ENCODE data around the gene NAV2. TPM values are rescaled to one million over a fixed set of nuclear protein-coding genes. Genes with fewer than 3 reads are reported as not detected.

NAV2 gene
- total and polyA plus RNA-seq, 2 donors (not counting 1 experiment from before 2014, with no cell fraction given) = 8.1 to 14.0 TPM

DNA sequence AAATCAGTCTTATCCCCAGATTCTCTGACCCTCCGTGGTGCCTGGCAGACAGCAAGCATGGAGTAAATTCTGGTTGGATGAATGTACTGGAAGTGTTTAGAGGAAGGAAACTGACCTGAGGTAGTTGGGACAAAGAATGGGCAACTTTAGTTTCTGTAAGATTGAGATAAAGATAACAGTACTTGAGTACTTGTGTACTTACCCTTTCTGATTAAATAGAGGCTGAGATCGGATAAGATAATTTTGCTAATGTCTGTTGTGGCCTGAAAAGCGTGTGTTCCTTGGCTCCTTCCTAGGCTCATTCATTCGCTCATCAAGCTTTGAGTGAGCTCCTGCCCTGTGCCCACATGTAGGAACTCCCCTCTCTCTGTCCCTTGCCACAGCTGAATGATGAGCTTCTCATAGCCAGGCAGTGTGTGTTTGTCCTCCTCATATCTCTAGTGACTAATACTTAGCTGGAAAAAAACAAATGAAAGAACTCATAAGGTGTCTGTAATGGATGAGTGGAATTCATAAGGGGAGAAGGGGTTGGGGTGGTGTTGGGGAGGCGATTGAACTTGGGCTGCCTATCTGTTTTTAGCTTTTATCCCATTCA lies 329.5 kb downstream of the NAV2 start:
- H3K4me2 ChIP-seq (ENCODE audit: extremely low read depth, insufficient read depth, low read length) = no peak overlapping the region
- H3K9me3 ChIP-seq (ENCODE audit: control insufficient read depth, insufficient read depth, low read depth, low read length) = no peaks in the 10 kb centered on the region
- H3K4me3 ChIP-seq (replicated peaks in 1 of 4; ENCODE audit: control extremely low read depth in 1 of 4, insufficient read depth in 1 of 4, low read depth in 3 of 4, low read length in 4 of 4) = no peak overlapping the region
- no peak overlapping the region for H2AFZ ChIP-seq (ENCODE audit: low read length)
- H3K79me2 ChIP-seq (ENCODE audit: control insufficient read depth, insufficient read depth, low read length) = no peaks in the 10 kb centered on the region
- no peaks in the 10 kb centered on the region for H3K4me1 ChIP-seq (ENCODE audit: control insufficient read depth, extremely low read depth, insufficient read depth, low read length)
- DNase-seq (ENCODE audit: low read depth in 2 of 2) = peak in 1 of 2 donors; percentile 67
- H4K20me1 ChIP-seq (ENCODE audit: control insufficient read depth, extremely low read depth, insufficient read depth, low read length) = no peaks in the 10 kb centered on the region
- H3K27ac ChIP-seq (ENCODE audit: insufficient read depth, low read length) = no peak overlapping the region
- H3K27me3 ChIP-seq (ENCODE audit: control insufficient read depth, insufficient read depth, low read length) = no peaks in the 10 kb centered on the region
- H3K9ac ChIP-seq (ENCODE audit: insufficient read depth, low read length) = no peak overlapping the region
- H3K36me3 ChIP-seq (ENCODE audit: control insufficient read depth, insufficient read depth, low read length) = peaks cover 13% of the 10 kb centered on the region
- TF ChIP-seq, protein P1, sequence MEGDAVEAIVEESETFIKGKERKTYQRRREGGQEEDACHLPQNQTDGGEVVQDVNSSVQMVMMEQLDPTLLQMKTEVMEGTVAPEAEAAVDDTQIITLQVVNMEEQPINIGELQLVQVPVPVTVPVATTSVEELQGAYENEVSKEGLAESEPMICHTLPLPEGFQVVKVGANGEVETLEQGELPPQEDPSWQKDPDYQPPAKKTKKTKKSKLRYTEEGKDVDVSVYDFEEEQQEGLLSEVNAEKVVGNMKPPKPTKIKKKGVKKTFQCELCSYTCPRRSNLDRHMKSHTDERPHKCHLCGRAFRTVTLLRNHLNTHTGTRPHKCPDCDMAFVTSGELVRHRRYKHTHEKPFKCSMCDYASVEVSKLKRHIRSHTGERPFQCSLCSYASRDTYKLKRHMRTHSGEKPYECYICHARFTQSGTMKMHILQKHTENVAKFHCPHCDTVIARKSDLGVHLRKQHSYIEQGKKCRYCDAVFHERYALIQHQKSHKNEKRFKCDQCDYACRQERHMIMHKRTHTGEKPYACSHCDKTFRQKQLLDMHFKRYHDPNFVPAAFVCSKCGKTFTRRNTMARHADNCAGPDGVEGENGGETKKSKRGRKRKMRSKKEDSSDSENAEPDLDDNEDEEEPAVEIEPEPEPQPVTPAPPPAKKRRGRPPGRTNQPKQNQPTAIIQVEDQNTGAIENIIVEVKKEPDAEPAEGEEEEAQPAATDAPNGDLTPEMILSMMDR (conservative IDR thresholded peaks at IDR 0.05 in 1 of 2, IDR thresholded peaks at IDR 0.05 in 1 of 2; ENCODE audit: low read depth in 1 of 2, low read length in 2 of 2) = no peak
- TF ChIP-seq EZH2 (IDR thresholded peaks at IDR 0.05; ENCODE audit: low read length, missing control alignments) = no peak

DNA sequence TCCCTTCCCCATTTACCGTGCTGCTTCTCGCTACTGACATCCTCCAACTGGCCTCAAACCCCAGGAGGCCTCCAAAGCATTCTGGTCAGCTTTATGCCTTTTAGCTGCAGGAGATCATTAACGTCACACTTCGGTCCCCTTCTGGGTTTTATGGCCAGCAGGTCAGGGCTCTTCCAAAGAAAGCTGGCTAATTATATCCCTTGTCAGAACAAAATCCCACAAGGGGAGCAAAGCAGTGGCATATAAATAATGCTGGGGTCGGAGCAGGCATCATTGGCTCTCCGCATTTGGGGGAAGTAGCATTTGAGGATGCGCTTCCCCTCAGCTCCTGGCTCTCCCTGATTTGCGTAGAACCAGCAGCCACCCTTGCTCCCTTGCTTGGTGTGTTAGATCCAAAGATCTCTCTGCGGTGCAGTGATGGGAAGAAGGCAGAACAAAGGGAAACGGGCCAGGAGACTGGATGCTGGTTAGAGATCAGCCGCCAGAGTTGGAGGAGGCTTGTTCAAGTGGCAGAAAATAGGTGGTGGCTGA lies 330.2 kb downstream of the NAV2 start:
- no peaks in the 10 kb centered on the region for H3K27me3 ChIP-seq (ENCODE audit: control insufficient read depth, insufficient read depth, low read length)
- H3K27ac ChIP-seq (ENCODE audit: insufficient read depth, low read length) = no peak overlapping the region
- no peak overlapping the region for H3K4me3 ChIP-seq (replicated peaks in 1 of 4; ENCODE audit: control extremely low read depth in 1 of 4, insufficient read depth in 1 of 4, low read depth in 3 of 4, low read length in 4 of 4)
- no peaks in the 10 kb centered on the region for H3K4me1 ChIP-seq (ENCODE audit: control insufficient read depth, extremely low read depth, insufficient read depth, low read length)
- H4K20me1 ChIP-seq (ENCODE audit: control insufficient read depth, extremely low read depth, insufficient read depth, low read length) = no peaks in the 10 kb centered on the region
- DNase-seq (ENCODE audit: low read depth in 2 of 2) = no peak
- no peak for TF ChIP-seq EZH2 (IDR thresholded peaks at IDR 0.05; ENCODE audit: low read length, missing control alignments)
- TF ChIP-seq, protein P1 (conservative IDR thresholded peaks at IDR 0.05 in 1 of 2, IDR thresholded peaks at IDR 0.05 in 1 of 2; ENCODE audit: low read depth in 1 of 2, low read length in 2 of 2) = no peak
- H3K79me2 ChIP-seq (ENCODE audit: control insufficient read depth, insufficient read depth, low read length) = no peaks in the 10 kb centered on the region
- no peaks in the 10 kb centered on the region for H3K9me3 ChIP-seq (ENCODE audit: control insufficient read depth, insufficient read depth, low read depth, low read length)
- peaks cover 13% of the 10 kb centered on the region for H3K36me3 ChIP-seq (ENCODE audit: control insufficient read depth, insufficient read depth, low read length)
- no peak overlapping the region for H3K4me2 ChIP-seq (ENCODE audit: extremely low read depth, insufficient read depth, low read length)
- no peak overlapping the region for H3K9ac ChIP-seq (ENCODE audit: insufficient read depth, low read length)
- no peak overlapping the region for H2AFZ ChIP-seq (ENCODE audit: low read length)

DNA sequence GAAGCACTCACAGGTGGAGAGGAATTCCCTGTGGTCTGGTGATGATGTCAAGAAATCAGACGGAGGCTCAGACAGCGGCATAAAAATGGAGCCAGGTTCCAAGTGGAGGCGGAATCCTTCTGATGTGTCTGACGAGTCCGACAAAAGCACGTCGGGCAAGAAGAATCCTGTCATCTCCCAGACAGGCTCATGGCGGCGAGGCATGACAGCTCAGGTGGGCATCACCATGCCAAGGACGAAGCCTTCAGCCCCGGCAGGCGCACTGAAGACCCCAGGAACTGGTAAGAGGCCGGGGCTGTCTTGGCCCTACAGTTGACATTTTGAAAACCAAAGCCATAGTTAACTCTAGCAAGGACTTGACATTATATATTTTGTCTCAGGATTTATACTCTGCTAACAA lies 331.4 kb downstream of the NAV2 start:
- no peaks in the 10 kb centered on the region for H3K27me3 ChIP-seq (ENCODE audit: control insufficient read depth, insufficient read depth, low read length)
- peaks cover 16% of the 10 kb centered on the region for H3K36me3 ChIP-seq (ENCODE audit: control insufficient read depth, insufficient read depth, low read length)
- no peak overlapping the region for H3K4me2 ChIP-seq (ENCODE audit: extremely low read depth, insufficient read depth, low read length)
- no peaks in the 10 kb centered on the region for H4K20me1 ChIP-seq (ENCODE audit: control insufficient read depth, extremely low read depth, insufficient read depth, low read length)
- H3K27ac ChIP-seq (ENCODE audit: insufficient read depth, low read length) = no peak overlapping the region
- H3K4me1 ChIP-seq (ENCODE audit: control insufficient read depth, extremely low read depth, insufficient read depth, low read length) = no peaks in the 10 kb centered on the region
- DNase-seq (ENCODE audit: low read depth in 2 of 2) = no peak
- H3K4me3 ChIP-seq (replicated peaks in 1 of 4; ENCODE audit: control extremely low read depth in 1 of 4, insufficient read depth in 1 of 4, low read depth in 3 of 4, low read length in 4 of 4) = no peak overlapping the region
- no peak overlapping the region for H3K9ac ChIP-seq (ENCODE audit: insufficient read depth, low read length)
- no peak overlapping the region for H2AFZ ChIP-seq (ENCODE audit: low read length)
- H3K79me2 ChIP-seq (ENCODE audit: control insufficient read depth, insufficient read depth, low read length) = no peaks in the 10 kb centered on the region
- TF ChIP-seq, protein P1 (conservative IDR thresholded peaks at IDR 0.05 in 1 of 2, IDR thresholded peaks at IDR 0.05 in 1 of 2; ENCODE audit: low read depth in 1 of 2, low read length in 2 of 2) = no peak
- no peak for TF ChIP-seq EZH2 (IDR thresholded peaks at IDR 0.05; ENCODE audit: low read length, missing control alignments)
- H3K9me3 ChIP-seq (ENCODE audit: control insufficient read depth, insufficient read depth, low read depth, low read length) = no peaks in the 10 kb centered on the region
